Measurements from ENCODE around the gene KLHL5.

KLHL5 gene

DNA sequence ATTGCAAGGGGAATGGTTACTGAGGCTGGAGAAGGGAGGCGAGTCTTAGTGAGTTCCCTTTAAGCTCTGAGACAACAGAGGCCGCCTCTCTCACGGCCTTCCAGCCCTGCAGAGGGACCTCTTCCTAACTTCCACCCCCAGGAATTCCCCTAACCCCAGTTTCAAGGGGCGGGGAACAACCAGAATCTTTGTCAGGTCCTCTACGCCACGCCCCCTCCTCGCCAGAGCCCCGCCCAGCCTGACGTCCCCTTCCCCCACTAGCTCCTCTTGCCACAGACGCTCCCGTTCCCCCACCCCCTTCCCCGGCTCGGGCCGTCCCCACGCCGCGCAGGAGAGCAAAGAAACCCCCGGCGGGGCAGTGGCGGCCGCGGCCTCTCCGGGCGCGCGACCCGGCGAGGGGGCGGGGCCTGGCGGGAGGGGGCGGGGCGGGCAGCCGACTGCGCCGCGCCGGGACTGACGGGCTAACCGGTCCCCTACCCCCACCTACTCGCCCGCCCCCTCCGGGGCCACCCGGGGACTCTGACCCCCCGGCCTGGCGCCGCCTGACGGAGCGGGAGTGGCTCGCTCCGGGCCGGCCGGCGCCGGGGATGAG, 17.6 kb upstream of the KLHL5 start:
- DNase-seq: peak; percentile 61

DNA sequence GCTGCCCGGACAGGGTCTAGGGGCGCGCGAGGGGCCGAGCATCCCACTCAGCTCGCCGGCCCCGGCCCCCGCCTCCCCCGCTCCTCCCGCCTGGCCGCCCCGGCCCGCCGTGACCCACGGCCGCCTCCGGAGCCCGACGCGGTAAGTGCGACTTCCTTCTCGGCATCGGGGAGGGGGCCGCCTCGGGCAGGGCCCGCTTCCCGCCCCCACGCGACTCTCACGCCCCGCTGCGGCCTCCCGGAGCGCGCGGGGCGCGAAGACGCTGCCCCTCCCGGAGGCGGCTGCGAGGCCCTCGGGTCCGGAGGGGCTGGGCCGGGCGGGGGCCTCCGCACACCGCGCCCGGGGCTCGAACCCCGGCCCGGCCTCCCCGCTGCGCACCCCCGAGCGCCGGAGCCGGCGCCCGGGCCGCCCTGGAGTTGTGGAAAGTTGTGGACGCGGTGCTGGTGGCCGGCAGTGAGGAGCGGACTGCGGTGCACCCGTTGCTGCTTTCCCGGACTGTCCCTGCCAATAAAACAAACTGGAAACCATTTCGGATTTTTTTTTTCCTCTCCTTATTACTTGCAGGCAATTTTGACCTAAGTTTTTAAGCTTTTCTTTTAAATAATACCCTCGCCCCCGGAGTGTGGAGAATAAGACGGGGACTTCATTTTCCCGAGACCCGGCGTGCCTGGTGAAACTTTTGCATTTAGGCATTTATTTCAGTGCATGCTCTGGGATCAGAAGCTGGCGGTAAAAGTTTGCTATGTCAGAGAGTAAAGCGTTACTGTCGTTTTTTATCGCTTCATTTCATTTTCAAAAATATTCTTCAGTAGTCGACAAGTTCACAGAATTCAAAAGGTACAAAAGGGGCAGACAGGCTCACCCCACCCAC, 16.8 kb upstream of the KLHL5 start:
- DNase-seq: no peak

- no peak for DNase-seq
Observed at GRCh38 chr4:39045827-39046221, 16.2 kb upstream of the KLHL5 start.

- peak; percentile 80 for DNase-seq
Observed at GRCh38 chr4:39046249-39046648, 15.8 kb upstream of the KLHL5 start.

DNA sequence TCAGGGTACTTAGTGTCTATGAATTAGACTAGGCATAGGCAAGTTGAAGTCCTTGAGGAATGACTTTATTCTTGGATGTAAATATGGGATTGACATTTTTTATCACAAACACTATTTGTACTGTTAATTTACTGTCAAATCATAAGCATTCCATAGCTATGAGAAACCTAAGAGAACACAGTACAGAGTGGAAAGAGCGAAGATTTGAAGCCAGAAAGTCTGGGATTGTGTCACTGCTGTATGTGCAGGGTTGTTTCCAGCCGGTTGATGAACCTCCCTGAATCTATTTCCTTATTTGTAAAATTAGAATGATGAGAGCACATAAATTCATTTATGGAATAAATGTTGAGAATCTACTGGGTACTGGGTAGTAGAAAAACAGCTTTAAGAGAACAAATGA, 14.4 kb upstream of the KLHL5 start:
- no peak for DNase-seq

DNA sequence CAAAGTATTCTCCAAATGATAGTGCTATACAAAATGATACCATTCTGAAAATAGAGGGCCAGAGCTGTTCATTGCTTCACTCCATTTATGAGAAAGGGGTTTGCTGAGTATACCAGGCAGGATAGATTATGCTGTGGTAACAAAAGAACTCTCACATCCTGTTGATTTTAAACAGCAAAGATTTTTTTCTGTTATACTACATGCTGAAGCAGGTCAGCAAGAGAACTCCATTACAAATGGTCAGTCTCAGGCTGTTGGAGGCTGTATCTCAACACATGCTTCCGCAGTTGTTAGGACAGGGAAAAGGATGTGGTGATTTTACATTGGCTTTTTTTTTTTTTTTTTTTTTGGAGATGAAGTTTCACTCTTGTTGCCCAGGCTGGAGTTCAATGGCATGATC, 13.7 kb upstream of the KLHL5 start:
- peak; percentile 58 for DNase-seq

- DNase-seq: no peak
Observed at GRCh38 chr4:39050590-39050989, 11.4 kb upstream of the KLHL5 start.

DNA sequence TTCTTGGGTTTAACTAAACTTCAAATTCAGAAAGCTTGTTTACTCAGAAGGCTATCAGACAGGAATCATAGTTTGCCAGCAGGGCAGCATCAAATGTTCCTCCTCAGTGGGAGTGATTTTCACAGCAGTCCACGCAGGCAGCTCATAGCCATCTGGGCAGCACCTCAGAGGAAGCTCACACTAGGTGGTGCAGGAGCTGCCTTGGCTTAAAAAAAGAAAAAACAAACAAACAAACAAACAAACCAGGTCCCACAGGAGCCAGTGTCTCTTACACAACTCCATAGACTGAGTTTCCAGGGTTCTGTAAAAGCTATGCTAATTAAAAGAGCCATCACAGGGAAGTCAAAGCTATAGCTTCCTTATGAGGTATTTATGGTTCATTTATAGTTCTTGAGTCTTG, 10.5 kb upstream of the KLHL5 start:
- no peak for DNase-seq

- DNase-seq: no peak
Observed at GRCh38 chr4:39053983-39054382, 8.0 kb upstream of the KLHL5 start.

GRCh38 chr4:39054497-39054896, 7.5 kb upstream of the KLHL5 start:
- no peak for DNase-seq

GRCh38 chr4:39056023-39056422, 6.0 kb upstream of the KLHL5 start:
- DNase-seq: no peak

DNA sequence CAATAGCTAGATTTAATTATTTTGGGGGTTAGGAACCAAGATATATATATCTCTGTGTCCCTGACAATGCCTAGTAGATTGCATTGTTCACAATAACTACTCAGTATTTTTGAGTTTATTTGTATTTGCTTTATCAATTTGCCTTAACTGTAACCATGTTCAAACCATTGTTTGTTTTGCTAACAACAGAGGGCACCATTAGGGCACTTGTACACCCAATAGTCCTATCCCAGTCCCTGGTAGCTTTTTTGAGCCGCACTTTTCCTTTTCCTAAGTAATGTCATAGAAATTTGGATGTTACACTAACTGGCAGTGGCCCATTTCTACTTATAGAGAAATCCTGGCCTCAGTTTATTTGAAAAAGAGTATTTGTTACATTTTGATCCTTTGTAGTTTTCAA, 575 bp upstream of the KLHL5 start:
- DNase-seq: no peak

DNA sequence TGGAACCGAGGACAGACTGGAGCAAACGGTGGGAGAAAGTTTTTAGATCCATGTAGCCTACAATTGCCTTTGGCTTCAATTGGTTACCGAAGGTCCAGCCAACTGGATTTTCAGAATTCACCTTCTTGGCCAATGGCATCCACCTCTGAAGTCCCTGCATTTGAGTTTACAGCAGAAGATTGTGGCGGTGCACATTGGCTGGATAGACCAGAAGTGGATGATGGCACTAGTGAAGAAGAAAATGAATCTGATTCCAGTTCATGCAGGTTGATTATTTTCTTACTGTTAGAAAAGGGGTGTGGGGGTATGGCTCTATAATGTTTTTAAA, 702 bp downstream of the KLHL5 start:
- no peak for DNase-seq

GRCh38 chr4:39063430-39063829, 1.4 kb downstream of the KLHL5 start:
- no peak for DNase-seq

DNA sequence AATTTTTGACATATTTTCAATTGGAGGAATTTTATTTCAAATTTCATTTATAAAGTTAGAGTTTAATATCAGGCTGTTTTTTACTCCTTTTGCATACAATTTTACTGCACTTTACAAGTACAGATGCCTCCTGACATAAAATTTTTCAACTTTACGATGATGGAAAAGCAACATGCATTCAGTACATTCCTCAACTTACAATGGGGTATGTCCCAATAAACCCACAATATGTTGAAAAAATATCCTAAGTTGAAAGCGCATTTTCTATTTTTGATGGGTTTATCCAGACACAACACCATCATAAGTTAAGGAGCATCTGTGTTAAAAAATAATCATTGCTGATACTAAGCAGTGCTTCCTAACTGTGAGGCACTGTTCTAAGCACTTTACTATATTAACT, 4.3 kb downstream of the KLHL5 start:
- DNase-seq: no peak

DNA sequence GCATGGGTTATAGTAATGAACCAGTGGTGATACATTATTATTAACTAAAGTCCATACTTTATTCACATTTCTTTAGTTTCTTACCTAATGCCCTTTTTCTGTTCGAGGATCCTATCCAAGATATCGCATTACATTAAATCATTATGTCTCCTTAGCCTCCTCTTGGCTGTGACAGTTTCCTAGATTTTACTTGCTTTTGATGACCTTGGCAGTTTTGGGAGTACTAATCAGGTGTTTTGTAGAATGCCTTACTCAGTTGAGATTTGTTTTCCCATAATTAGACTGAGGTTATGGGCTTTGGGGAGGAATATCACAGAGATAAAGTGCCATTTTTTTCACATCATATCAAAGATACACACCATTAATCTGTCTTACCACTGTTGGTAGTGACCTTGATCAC, 5.0 kb downstream of the KLHL5 start:
- DNase-seq: no peak

DNA sequence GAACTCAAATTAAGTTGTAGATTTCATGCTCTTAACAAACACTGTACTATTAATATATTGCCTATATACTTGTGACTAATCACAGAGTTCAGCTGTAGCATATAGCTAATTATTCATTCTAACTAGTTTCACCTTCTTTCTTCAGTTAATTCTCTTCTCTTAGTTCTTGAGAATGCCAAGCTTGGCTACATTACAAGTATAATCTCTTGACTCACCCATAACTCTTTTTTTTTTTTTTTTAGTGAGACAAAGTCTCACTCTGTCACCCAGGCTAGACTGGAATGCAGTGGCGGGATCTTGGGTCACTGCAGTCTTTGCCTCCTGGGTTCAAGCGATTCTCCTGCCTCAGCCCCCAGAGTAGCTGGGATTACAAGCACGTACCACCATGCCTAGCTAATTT, 5.4 kb downstream of the KLHL5 start:
- DNase-seq: no peak

- peak; percentile 23 for DNase-seq
Observed at GRCh38 chr4:39068907-39069306, 6.9 kb downstream of the KLHL5 start.

DNA sequence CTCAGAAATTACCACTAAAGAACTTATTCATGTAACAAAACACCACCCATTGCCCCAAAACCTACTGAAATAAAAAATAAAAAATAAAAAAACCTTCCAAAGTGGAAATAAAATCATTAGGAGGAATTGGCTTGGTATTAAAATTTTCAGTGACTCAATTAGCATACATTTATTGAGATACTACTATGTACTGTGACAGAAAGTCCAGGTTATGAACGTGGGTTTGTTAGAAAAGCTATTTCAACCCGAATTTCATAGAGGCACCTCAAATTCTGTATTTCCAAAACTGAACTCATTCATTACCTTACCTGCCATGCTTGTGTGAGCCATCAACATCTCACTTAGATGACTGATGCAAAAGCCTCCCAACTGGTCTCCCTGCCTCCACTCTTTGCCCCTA, 16.8 kb downstream of the KLHL5 start:
- no peak for DNase-seq

DNA sequence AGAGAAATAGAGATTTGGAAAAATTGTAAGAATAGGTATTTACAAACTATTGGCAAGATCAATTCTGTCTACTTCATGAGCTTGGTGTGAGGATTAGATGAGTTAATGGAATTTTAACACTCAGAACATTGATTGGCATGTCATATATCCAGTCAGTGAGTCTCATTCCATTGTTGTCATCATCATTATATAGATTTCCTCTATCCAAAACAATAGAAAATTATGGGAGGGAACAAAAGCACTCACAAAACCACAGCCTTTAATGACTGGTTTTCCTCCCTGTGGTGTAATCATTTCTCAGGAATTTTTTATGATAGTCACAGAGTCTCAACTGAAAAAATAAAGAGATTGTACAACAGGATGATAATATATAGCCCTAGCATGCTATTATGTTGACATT, 21.1 kb downstream of the KLHL5 start:
- peak; percentile 3 for DNase-seq

GRCh38 chr4:39085891-39086290, 23.9 kb downstream of the KLHL5 start:
- DNase-seq: peak; percentile 98

GRCh38 chr4:39096847-39097246, 34.8 kb downstream of the KLHL5 start:
- DNase-seq: peak; percentile 70

GRCh38 chr4:39097290-39097689, 35.3 kb downstream of the KLHL5 start:
- DNase-seq: no peak

DNA sequence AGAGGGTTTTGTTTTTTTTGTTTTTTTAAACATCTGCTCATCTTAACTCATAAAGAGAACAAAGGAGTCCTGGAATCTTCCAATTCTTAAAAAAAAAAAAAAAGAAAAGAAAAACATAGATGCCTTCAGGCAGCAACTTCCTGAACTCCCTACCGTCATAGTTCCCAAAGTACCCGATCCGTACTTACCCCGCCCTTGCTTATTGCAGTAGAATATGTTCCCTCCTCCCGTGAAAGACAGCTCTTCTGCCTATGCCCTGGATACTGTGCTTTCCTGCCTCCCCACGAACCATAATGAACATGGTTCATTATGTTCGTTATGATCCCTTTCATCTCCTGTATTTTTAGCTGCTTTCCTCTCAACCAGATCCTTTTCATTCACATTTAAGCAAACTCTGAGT, 40.3 kb downstream of the KLHL5 start:
- DNase-seq: no peak

- no peak for DNase-seq
Observed at GRCh38 chr4:39103291-39103690, 41.3 kb downstream of the KLHL5 start.
